HepG2 (cell line): Measurements from ENCODE around the gene ADGRV1.

Source experiments
- CHD4 ChIP-seq: fragments of 200-600 bp; sonication (generic); IDR thresholded peaks from 2 replicates; pipeline ENCODE4 v1.7.0; 2017; ENCODE audit warnings: mild to moderate bottlenecking, low read length, borderline replicate concordance
- CTCF ChIP-seq: sonication (generic); formaldehyde crosslinking; IDR thresholded peaks from 2 replicates; pipeline ENCODE4 v1.5.0; 2020; ENCODE audit warnings: mild to moderate bottlenecking, missing genetic modification reagents, moderate library complexity
- E2F5 ChIP-seq: sonication (generic); formaldehyde crosslinking; conservative IDR thresholded peaks from 2 replicates; pipeline ENCODE4 v1.4.0; 2020; ENCODE audit warnings: missing genetic modification reagents
- ETS1 ChIP-seq: sonication (generic); formaldehyde crosslinking; IDR thresholded peaks from 2 replicates; pipeline ENCODE4 v1.4.0; 2020; ENCODE audit warnings: missing genetic modification reagents
- LBX2 ChIP-seq: sonication (generic); formaldehyde crosslinking; IDR thresholded peaks from 2 replicates; pipeline ENCODE4 v1.5.0; 2020; ENCODE audit warnings: missing genetic modification reagents, mild to moderate bottlenecking, borderline replicate concordance
- SAFB2 ChIP-seq: sonication (generic); formaldehyde crosslinking; IDR thresholded peaks from 2 replicates; pipeline ENCODE4 v1.5.1; 2020; ENCODE audit warnings: missing genetic modification reagents, low read depth, mild to moderate bottlenecking, borderline replicate concordance
- SIN3A ChIP-seq: IDR thresholded peaks from 2 replicates; pipeline ENCODE4 v1.6.1; 2011; ENCODE audit warnings: low read depth, mild to moderate bottlenecking, control low read depth, low read length, borderline replicate concordance
- YY1 ChIP-seq: IDR thresholded peaks from 2 replicates; pipeline ENCODE4 v1.6.1; 2011; ENCODE audit warnings: low read length, low read depth, moderate library complexity, mild to moderate bottlenecking; ENCODE audit not compliant: insufficient read depth, insufficient replicate concordance
- ZFX ChIP-seq: sonication (generic); formaldehyde crosslinking; IDR thresholded peaks from 2 replicates; pipeline ENCODE4 v1.4.0; 2020; ENCODE audit warnings: mild to moderate bottlenecking, low read depth, missing genetic modification reagents, moderate library complexity
- ZNF747 ChIP-seq: sonication (generic); formaldehyde crosslinking; IDR thresholded peaks from 2 replicates; pipeline ENCODE4 v1.8.1; 2023; ENCODE audit warnings: missing genetic modification reagents, mild to moderate bottlenecking, borderline replicate concordance
- ZNF766 ChIP-seq: sonication (generic); formaldehyde crosslinking; IDR thresholded peaks from 2 replicates; pipeline ENCODE4 v1.5.0; 2020; ENCODE audit warnings: missing genetic modification reagents, borderline replicate concordance

- no peak for TF ChIP-seq SIN3A
- no peak for TF ChIP-seq ZNF766 (CRISPR knock-in tag)
- no peak for TF ChIP-seq LBX2 (CRISPR knock-in tag)
- TF ChIP-seq CTCF = no peak
- TF ChIP-seq CHD4 = no peak
- no peak for TF ChIP-seq SAFB2 (CRISPR knock-in tag)
- no peak for TF ChIP-seq ETS1
- no peak for TF ChIP-seq E2F5 (CRISPR knock-in tag)
- no peak for TF ChIP-seq ZNF747 (CRISPR knock-in tag)
- TF ChIP-seq ZFX (CRISPR knock-in tag) = no peak
- no peak for TF ChIP-seq YY1
Observed at GRCh38 chr5:90865180-90865579, 306.6 kb downstream of the ADGRV1 start.
